Central memory CD4-positive, alpha-beta T cell (primary cell): ENCODE measurements around the gene WIZ.
"Not testable (repeated sequence)": the region's sequence is repeated elsewhere in the genome, so short reads cannot be mapped to it uniquely, and the experiment has no call there.

Experiments used
- DNase-seq: peaks from one replicate; pipeline ENCODE4 v3.0.0; 2022
- total RNA-seq, 3 experiments: gene quantifications; one replicate each; lab custom pipeline; 2026; lab: John Stamatoyannopoulos, UW

Gene WIZ
- total RNA-seq, result 40.3 to 70.5 (median 46.5) reads per million in 3 experiments

DNA sequence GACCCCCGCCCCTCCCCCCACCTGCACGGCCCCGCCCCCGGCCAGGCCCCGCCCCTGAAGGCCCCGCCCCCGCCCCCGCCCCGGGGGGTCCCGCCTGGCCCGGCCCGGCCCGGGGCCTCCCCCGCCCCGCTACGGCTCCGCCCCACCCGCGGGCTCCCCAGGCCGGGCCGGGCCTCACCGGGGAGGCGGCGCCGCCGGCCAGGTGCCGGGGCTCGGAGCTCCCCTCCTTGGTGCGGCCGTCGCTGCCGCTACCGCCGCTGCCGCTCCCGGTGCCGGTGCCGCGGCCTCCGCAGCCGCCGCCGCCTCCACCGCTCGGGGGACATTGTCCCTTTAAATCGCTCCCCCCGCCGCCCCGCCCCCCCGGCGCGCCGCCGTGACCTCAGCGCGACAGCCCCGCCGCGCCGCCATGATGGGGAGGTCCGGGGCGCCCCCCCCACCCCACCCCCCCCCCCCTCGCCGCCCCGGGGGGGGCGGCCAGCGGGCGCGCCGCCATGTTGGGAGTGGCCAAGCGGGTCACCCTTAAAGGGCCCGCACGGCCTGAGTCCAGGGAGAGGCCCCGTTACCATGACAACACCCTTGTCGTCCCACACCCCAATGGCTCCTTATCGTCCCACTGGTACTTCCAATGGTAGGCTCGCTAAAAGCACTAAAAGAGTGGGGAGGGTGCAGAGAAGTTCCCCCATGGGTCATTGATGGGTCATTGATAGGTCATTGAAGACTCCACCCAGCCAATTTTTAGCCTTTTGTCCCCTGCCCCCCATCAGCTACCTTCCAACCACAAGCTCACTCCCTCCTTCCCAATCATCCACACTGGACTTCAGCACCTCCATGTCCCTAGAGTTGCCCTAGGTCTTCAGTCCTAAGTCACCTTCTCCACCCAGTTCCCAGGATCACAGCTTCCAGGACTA is at the start of gene WIZ:
WIZ (minus strand) TSS at position 337 of the 908 bp plus-strand sequence. CDS start 1,649 bp downstream, outside the sequence.
- peak; percentile 78 for DNase-seq

DNA sequence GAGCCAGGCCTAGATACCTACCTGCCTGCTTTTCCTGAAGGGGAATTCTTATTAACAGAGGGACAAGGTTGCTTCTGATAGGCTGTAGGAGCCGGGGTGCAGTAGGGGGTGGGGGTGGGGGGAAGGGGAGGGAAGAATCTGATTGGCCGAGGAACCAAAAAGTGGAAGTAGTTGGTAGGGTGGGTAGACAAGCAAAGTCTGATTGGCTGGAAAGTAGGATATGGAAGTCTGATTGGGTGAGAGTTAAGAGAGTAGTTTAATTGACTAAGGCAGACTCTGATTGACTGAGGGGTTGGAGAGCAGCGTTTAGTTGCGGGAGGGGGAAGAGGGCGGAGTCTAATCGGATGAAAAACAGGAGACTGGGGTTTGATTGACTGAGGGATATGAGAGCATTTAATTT is 49.2 kb upstream of the WIZ start:
- DNase-seq, result no peak

- no peak for DNase-seq
Observed at GRCh38 chr19:15498156-15498858, 48.6 kb upstream of the WIZ start.

DNA sequence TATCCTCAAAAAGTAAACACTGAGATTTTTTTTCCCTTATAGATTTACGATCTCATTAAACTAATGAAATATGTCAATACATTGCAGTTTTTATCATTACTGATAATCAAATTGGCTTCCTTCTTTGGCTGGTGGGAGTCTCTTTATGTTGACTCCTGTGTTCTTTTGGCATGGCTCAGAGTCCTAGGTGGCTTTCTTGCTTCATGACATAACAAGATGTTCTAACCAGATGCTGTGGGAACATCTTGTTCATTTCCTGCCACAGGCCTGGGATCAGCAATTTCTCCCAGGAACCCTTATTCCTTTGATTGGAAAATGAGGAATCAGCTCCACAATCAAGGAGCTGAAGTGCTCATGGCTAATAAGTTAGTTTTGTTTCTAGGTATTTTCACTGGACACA is 45.4 kb upstream of the WIZ start:
- no peak for DNase-seq

GRCh38 chr19:15488489-15489226 is 38.9 kb upstream of the WIZ start:
- DNase-seq, result no peak

DNA sequence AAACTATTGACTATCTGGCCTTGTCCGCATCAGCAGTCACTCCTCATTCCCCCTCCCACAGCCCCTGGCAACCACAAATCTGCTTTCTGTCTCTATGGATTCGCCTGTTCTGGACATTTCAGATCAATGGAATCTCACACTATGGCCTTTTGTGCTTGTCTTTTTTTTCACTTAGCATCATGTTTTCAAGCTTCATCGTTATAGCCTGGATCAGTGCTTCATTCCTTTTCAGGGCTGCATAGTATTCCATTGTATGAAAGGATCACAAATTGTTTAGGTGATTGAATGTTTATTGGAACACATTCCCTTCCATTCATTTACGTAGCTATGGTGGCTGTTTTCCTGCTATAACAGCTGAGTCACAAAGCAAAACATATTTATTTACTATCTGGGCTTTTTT is 37.3 kb upstream of the WIZ start:
- no peak for DNase-seq

DNA sequence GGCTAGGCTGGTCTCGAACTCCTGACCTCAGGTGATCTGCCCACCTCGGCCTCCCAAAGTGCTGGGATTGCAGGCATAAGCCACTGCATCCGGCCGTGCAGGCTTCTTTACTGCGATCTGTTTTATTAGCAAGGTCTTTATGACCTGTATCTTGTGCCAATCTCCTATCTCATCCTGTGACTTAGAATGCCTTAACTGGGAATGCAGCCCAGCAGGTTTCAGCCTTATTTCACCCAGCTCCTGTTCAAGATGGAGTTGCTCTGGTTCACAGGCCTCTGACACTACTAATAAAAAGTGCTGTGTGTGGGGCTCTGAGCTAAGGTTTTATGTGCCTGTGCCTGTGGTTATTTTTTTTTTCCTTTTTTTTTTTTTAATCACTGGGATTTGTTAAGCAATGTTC is 36.0 kb upstream of the WIZ start:
- DNase-seq, result not testable (repeated sequence)

GRCh38 chr19:15480996-15481395 is 31.2 kb upstream of the WIZ start:
- DNase-seq, result not testable (repeated sequence)

- DNase-seq, result no peak
Observed at GRCh38 chr19:15479391-15480345, 29.9 kb upstream of the WIZ start, which contains the start of gene PGLYRP2. PGLYRP2 (minus strand) TSS chr19:15479501; CDS start chr19:15479371, 130 bp downstream.

- DNase-seq, result no peak
Observed at GRCh38 chr19:15476325-15476724, 26.6 kb upstream of the WIZ start.

GRCh38 chr19:15475611-15476010 is 25.9 kb upstream of the WIZ start:
- no peak for DNase-seq

DNA sequence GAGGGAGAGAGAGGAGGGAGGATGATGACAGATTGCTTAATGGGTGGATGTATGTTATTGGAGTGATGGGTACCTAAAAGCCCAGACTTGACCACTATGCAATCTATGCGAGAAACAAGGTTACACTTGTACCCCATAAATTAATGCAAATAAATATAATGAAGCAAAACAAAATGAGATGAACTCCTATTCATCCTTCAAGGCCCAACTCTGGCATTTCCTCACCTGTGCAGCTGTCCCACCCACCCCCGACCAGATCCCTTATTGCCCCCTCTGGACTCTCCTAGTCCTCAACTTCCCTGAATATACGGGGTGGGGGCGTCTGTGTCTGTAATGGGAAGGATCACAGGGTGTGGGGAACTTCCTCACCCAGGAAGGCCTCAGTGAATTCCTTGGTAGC is 25.4 kb upstream of the WIZ start:
- no peak for DNase-seq

DNA sequence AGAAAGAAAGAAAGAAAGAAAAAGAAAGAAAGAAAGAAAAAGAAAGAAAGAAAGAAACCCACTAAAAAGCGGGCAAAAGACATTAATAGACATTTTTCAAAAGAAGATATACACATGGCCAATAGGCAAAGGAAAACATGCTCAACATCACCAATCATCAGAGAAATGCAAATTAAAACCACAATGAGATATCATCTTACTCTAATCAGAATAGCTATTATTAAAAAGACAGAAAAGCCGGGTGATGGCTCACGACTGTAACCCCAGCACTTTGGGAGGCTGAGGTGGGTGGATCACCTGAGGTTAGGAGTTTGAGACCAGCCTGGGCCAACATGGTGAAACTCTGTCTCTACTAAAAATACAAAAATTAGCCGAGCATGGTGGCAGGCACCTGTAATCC is 24.1 kb upstream of the WIZ start:
- not testable (repeated sequence) for DNase-seq

GRCh38 chr19:15471639-15472101 is 21.9 kb upstream of the WIZ start:
- no peak for DNase-seq

GRCh38 chr19:15469513-15470297 is 19.9 kb upstream of the WIZ start:
- no peak for DNase-seq

DNA sequence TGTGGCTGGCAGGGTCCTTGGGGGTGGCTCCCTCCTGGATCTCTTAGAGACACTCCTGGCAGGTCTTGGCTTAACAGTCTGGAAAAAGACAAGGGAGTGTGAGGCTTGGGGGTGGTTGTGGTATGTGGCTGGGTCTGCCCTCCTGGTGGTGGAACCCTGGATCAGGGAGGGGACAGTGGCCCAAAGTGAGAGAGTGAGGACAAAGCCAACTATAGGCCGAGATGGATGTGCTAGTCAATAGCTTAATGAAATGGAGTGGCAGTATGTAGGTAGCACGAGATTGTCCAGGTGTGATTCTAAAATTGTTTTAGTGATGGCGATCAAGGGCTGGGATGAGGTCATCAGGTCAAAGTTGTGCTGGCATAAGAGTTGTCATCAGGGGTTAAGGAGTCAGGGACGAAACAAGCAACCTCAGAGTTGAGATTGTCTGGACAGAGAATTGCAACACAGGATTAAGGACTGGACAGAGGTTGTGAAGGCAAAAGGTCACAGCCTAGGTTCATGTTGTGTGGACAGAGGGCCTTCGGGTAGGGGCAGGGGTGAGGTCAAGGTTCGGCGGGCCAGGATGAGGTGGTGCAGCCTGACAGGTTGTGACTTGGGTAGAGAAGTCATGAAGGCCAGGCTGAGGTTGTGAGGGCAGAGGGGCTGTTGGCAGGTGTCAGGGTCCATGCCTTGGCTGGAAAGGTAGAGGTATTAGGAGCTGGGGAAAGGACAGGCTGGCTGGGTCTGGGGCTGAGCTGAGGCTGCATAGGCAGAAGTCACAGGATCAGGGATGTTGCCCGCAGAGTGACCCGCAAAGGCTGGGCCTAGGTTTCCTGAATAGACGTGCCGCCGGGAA is 19.1 kb upstream of the WIZ start:
- no peak for DNase-seq

DNA sequence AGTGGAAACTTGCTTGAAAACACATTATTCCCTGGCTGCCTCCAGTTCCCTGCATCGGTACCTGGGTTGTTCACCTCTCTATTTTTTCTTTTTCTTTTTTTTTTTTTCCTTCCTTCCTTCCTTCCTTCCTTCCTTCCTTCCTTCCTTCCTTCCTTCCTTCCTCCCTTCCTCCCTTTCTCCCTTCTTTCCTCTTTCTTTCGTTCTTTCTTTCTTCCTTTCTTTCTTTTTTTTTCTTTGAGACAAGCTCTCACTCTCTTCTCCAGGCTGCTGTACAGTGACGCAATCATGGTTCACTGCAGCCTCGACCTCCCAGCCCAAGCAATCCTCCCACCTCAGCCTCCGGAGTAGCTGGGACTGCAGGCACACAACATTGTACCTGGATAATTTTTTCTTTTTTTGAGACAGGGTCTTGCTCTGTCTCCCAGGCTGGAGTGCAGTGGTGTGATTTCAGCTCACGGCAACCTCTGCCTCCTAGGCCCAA is 18.0 kb upstream of the WIZ start:
- DNase-seq, result no peak

GRCh38 chr19:15466851-15467733 is 17.3 kb upstream of the WIZ start:
- peak; percentile 70 for DNase-seq
